GM10847 (cell line): ENCODE results near the gene NETO2.

ENCODE experiments used
- POLR2A ChIP-seq: IDR thresholded peaks from 2 replicates; pipeline ENCODE4 v1.6.1; 2011; ENCODE audit not compliant: insufficient read length; ENCODE audit errors: extremely low read depth

The NETO2 gene

GRCh38 chr16:47140686-47141085 is 3.1 kb downstream of the NETO2 start:
- no peak for TF ChIP-seq POLR2A

- no peak for TF ChIP-seq POLR2A
Measured at GRCh38 chr16:47139561-47140185, 4.1 kb downstream of the NETO2 start.

- TF ChIP-seq POLR2A, result no peak
Measured at GRCh38 chr16:47136099-47136842, 7.5 kb downstream of the NETO2 start.

- TF ChIP-seq POLR2A, result no peak
Measured at GRCh38 chr16:47134550-47134949, 9.2 kb downstream of the NETO2 start.

GRCh38 chr16:47132308-47132707 is 11.4 kb downstream of the NETO2 start:
- TF ChIP-seq POLR2A, result no peak

GRCh38 chr16:47129755-47130435 is 13.8 kb downstream of the NETO2 start:
- TF ChIP-seq POLR2A, result no peak

- TF ChIP-seq POLR2A, result no peak
Measured at GRCh38 chr16:47127541-47127940, 16.2 kb downstream of the NETO2 start.

GRCh38 chr16:47125757-47126156 is 18.0 kb downstream of the NETO2 start:
- TF ChIP-seq POLR2A, result no peak

GRCh38 chr16:47113130-47113529 is 30.6 kb downstream of the NETO2 start:
- no peak for TF ChIP-seq POLR2A

GRCh38 chr16:47110939-47111338 is 32.8 kb downstream of the NETO2 start:
- no peak for TF ChIP-seq POLR2A

- no peak for TF ChIP-seq POLR2A
Measured at GRCh38 chr16:47109361-47109760, 34.4 kb downstream of the NETO2 start.

GRCh38 chr16:47096297-47096696 is 47.4 kb downstream of the NETO2 start:
- TF ChIP-seq POLR2A, result no peak

GRCh38 chr16:47084198-47084597 is 59.5 kb downstream of the NETO2 start:
- TF ChIP-seq POLR2A, result no peak

- no peak for TF ChIP-seq POLR2A
Measured at GRCh38 chr16:47082099-47082865, 61.5 kb downstream of the NETO2 start.

- no peak for TF ChIP-seq POLR2A
Measured at GRCh38 chr16:47081115-47081514, 62.6 kb downstream of the NETO2 start.

- no peak for TF ChIP-seq POLR2A
Measured at GRCh38 chr16:47079860-47080259, 63.9 kb downstream of the NETO2 start.
